HG02884 (cell line): ENCODE data around the gene WIZ.
"Not testable (repeated sequence)": the region's sequence is repeated elsewhere in the genome, so short reads cannot be mapped to it uniquely, and the experiment has no call there.

ENCODE experiments used
- ATAC-seq: cut with Tn5 transposase; IDR thresholded peaks from one replicate; pipeline ENCODE4 v1.9.1; 2021; ENCODE audit warnings: mild to moderate bottlenecking, moderate library complexity; ENCODE audit not compliant: unreplicated experiment

Gene WIZ, protein sequence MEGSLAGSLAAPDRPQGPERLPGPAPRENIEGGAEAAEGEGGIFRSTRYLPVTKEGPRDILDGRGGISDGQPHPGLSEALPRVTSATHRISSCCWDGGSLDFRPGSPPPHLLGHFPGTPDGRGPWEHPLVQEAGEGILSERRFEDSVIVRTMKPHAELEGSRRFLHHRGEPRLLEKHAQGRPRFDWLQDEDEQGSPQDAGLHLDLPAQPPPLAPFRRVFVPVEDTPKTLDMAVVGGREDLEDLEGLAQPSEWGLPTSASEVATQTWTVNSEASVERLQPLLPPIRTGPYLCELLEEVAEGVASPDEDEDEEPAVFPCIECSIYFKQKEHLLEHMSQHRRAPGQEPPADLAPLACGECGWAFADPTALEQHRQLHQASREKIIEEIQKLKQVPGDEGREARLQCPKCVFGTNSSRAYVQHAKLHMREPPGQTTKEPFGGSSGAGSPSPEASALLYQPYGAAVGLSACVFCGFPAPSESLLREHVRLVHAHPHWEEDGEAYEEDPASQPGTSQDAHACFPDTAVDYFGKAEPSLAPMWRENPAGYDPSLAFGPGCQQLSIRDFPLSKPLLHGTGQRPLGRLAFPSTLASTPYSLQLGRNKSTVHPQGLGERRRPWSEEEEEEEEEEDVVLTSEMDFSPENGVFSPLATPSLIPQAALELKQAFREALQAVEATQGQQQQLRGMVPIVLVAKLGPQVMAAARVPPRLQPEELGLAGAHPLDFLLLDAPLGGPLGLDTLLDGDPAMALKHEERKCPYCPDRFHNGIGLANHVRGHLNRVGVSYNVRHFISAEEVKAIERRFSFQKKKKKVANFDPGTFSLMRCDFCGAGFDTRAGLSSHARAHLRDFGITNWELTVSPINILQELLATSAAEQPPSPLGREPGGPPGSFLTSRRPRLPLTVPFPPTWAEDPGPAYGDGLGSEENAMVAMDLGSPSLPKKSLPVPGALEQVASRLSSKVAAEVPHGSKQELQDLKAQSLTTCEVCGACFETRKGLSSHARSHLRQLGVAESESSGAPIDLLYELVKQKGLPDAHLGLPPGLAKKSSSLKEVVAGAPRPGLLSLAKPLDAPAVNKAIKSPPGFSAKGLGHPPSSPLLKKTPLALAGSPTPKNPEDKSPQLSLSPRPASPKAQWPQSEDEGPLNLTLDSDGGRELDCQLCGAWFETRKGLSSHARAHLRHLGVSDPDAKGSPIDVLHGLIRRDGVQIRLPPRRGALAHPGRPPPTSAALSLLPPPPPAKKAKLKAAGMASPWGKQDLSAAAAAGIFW (N-terminal part only)

DNA sequence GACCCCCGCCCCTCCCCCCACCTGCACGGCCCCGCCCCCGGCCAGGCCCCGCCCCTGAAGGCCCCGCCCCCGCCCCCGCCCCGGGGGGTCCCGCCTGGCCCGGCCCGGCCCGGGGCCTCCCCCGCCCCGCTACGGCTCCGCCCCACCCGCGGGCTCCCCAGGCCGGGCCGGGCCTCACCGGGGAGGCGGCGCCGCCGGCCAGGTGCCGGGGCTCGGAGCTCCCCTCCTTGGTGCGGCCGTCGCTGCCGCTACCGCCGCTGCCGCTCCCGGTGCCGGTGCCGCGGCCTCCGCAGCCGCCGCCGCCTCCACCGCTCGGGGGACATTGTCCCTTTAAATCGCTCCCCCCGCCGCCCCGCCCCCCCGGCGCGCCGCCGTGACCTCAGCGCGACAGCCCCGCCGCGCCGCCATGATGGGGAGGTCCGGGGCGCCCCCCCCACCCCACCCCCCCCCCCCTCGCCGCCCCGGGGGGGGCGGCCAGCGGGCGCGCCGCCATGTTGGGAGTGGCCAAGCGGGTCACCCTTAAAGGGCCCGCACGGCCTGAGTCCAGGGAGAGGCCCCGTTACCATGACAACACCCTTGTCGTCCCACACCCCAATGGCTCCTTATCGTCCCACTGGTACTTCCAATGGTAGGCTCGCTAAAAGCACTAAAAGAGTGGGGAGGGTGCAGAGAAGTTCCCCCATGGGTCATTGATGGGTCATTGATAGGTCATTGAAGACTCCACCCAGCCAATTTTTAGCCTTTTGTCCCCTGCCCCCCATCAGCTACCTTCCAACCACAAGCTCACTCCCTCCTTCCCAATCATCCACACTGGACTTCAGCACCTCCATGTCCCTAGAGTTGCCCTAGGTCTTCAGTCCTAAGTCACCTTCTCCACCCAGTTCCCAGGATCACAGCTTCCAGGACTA lies at the start of gene WIZ:
Gene WIZ (minus strand): TSS at position 337 of the 908 bp plus-strand sequence. CDS start 1,649 bp downstream, outside the sequence.
- no peak for ATAC-seq

DNA sequence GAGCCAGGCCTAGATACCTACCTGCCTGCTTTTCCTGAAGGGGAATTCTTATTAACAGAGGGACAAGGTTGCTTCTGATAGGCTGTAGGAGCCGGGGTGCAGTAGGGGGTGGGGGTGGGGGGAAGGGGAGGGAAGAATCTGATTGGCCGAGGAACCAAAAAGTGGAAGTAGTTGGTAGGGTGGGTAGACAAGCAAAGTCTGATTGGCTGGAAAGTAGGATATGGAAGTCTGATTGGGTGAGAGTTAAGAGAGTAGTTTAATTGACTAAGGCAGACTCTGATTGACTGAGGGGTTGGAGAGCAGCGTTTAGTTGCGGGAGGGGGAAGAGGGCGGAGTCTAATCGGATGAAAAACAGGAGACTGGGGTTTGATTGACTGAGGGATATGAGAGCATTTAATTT lies 49.2 kb upstream of the WIZ start:
- ATAC-seq, result no peak

DNA sequence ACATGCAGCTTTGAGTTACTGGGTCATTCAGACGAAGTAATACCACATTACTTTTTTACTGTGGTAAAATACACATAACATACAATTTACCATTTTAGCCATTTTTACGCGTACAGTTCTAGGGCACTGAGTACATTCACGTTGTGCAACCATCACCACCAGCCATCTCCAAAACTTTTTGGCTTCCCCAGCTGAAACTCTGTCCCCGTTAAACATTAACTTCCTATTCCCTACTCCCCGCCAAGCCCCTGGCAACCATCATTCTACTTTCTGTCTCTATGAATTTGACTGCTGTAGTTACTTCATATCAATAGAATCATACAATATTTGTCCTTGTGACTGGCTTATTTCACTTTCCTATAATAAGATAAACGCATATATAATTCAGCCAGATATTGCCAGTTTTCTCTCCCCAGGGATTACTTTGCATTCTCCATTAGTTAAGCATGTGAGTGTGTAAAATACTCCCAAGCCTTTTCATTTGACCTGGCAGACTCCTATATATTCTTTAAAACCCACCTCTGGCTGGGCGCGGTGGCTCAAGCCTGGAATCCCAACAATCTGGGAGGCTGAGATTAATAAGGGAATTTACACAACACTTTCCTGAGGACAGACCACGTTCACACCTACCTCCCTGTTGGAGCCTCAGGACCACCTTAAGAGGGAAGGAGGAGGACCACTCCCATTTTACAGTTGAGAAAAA lies 48.6 kb upstream of the WIZ start:
- ATAC-seq, result no peak

DNA sequence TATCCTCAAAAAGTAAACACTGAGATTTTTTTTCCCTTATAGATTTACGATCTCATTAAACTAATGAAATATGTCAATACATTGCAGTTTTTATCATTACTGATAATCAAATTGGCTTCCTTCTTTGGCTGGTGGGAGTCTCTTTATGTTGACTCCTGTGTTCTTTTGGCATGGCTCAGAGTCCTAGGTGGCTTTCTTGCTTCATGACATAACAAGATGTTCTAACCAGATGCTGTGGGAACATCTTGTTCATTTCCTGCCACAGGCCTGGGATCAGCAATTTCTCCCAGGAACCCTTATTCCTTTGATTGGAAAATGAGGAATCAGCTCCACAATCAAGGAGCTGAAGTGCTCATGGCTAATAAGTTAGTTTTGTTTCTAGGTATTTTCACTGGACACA lies 45.4 kb upstream of the WIZ start:
- no peak for ATAC-seq

DNA sequence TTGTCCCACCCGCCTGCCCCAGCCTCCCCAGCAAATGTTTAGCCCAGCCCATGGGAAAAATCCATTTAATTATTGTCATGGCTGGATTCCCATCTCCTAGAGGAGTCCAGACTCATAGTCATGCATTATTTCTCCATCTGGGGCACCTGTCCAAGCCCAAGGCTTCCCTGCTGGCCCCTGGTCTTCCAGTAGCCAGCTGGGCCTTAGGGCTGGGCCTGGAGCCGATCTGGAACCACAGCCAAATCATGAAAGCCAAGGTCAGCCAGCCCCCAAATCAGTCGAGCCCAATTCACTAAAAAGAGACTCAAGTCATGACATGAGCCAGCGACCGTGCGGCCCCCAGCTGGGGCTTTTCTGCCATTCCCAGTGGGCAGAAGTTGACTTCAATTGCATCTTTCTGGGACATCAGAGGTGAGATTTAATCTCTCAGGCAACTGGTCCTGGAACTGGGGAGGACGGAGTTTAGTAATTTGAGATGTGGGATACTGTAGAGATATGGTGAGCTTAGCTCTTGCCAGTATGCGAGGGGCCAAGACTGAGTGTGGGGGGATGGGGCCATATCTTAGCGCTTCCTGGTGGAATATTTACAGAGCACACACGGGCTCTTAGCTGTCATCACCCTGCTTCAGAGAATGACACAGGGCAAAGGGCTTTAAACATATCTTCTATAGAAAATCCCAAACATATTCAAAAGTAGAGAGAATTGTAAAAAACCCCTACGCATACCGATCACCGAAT lies 38.9 kb upstream of the WIZ start:
- ATAC-seq, result no peak

DNA sequence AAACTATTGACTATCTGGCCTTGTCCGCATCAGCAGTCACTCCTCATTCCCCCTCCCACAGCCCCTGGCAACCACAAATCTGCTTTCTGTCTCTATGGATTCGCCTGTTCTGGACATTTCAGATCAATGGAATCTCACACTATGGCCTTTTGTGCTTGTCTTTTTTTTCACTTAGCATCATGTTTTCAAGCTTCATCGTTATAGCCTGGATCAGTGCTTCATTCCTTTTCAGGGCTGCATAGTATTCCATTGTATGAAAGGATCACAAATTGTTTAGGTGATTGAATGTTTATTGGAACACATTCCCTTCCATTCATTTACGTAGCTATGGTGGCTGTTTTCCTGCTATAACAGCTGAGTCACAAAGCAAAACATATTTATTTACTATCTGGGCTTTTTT lies 37.3 kb upstream of the WIZ start:
- ATAC-seq, result no peak

DNA sequence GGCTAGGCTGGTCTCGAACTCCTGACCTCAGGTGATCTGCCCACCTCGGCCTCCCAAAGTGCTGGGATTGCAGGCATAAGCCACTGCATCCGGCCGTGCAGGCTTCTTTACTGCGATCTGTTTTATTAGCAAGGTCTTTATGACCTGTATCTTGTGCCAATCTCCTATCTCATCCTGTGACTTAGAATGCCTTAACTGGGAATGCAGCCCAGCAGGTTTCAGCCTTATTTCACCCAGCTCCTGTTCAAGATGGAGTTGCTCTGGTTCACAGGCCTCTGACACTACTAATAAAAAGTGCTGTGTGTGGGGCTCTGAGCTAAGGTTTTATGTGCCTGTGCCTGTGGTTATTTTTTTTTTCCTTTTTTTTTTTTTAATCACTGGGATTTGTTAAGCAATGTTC lies 36.0 kb upstream of the WIZ start:
- not testable (repeated sequence) for ATAC-seq

DNA sequence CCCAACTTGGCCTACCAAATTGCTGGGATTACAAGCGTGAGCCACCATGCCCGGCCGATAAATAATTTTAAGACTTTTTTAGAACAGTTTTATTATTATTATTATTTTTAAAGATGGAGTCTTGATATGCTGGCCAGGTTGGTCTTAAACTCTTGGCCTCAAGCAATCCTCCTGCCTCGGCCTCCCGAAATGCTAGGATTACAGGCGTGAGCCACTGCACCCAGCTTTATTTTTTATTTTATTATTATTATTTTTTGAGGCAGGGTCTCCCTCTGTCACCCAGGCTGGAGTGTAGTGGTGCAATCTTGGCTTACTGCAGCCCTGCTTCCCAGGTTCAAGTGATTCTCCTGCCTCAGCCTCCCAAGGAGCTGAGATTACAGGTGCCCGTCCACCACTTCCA lies 31.2 kb upstream of the WIZ start:
- ATAC-seq, result not testable (repeated sequence)

DNA sequence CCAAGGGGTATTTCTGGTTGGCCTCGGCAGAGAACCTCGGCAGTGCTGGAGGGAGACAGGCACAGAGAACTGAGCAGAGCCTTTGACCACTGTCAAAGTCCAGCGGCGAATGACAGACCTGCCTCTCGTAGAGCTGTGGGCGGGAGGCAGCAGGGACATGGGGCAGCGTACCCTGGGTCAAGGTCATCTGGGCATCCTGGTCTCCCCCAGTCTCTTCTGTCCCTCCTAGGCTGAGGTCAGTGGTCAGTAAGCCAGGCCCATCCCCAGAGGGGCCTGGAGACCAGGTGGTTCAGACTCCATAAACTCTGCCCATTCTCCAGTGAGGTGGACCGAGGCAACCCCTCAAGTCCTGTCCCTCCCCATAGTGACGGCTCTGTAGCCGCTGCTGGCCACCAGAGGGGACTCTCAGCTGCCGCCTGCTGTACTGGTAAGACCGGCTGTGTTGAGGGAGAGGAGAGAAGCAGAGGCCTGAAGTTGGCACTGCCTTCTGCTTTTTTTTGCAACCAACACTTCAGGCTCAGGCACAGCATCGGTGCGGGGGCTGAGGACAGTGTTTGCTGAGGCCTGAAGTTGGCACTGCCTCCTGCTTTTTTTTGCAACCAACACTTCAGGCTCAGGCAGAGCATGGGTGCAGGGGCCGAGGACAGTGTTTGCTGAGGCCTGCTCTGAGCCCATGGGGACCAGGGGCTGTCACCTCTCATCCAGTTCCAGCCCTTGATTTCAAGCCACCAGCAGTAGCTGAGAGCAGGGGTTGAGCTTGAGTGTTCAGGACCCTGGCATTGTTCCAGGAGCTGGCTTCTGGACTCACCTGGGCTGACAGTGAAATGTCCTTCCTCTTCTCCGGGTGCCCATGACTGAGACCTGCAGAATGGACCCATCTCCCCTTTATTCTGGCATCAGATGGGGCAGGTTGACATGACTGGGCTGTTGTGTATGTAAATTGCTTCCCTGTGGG lies 29.9 kb upstream of the WIZ start, which contains the start of gene PGLYRP2:
Gene PGLYRP2 (minus strand): TSS at position 111 of the 955 bp plus-strand sequence. CDS start 130 bp downstream, outside the sequence.
- no peak for ATAC-seq

DNA sequence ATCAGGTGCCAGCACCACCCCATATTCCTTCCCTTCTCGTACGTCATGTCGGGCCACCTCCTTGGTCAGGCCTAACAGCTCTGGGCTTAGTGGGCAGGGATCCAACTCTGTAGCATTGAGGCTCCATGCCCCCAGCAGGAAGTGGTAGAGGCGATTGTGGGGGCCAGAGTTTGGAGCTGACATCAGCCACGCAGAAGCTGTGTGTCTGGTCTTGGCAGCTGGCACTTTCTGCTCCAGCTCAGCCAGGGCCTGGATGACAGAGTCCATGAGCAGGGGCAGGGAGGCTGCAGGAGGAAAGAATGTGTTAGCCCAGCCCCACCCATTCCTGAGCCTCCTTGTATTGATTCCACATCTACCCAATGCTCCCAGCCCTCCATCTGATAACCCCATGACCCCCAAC lies 26.6 kb upstream of the WIZ start:
- no peak for ATAC-seq

DNA sequence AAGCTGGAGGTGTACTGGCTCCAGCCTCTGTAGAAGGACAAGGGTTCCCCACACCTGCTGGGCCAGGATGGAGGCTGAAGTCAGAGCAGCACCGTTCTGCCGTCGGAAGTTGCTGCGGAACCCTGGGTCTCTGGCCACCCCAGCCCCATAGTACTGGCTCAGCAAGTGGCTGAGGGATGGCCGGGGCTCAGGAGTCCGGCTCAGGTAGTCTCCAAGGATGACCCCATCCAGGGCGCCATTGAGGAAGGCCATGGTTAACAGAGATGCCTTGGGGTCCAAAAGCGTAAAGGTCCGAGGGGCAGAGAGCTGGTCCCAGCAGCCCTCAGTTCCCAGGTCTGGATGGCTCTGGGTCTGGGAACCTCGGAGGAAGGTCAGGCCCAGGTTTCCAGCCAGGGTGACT lies 25.9 kb upstream of the WIZ start:
- ATAC-seq, result no peak

DNA sequence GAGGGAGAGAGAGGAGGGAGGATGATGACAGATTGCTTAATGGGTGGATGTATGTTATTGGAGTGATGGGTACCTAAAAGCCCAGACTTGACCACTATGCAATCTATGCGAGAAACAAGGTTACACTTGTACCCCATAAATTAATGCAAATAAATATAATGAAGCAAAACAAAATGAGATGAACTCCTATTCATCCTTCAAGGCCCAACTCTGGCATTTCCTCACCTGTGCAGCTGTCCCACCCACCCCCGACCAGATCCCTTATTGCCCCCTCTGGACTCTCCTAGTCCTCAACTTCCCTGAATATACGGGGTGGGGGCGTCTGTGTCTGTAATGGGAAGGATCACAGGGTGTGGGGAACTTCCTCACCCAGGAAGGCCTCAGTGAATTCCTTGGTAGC lies 25.4 kb upstream of the WIZ start:
- ATAC-seq, result no peak

DNA sequence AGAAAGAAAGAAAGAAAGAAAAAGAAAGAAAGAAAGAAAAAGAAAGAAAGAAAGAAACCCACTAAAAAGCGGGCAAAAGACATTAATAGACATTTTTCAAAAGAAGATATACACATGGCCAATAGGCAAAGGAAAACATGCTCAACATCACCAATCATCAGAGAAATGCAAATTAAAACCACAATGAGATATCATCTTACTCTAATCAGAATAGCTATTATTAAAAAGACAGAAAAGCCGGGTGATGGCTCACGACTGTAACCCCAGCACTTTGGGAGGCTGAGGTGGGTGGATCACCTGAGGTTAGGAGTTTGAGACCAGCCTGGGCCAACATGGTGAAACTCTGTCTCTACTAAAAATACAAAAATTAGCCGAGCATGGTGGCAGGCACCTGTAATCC lies 24.1 kb upstream of the WIZ start:
- not testable (repeated sequence) for ATAC-seq

DNA sequence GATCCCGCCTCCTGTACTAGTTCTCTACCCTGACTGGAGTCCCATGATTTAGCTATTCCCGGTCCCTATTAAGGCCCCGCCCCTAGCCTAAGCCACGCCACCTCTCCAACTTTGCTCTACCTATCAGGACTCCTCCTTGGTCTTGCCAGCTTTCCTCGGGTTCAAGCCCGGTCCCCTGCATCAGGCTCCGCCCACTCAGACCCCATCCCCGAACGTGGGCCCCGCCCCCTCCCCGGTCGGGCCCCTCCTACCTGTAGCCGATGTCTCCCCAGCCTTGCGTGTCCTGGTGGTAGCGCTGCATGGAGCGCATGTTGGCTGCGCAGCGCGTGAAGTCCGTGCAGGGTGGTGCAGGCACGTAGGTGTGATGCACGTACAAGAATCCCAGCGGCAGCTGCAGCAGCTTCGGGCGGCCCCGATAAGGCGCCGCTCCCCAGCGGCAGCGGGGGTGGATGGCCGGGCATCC lies 21.9 kb upstream of the WIZ start:
- no peak for ATAC-seq

DNA sequence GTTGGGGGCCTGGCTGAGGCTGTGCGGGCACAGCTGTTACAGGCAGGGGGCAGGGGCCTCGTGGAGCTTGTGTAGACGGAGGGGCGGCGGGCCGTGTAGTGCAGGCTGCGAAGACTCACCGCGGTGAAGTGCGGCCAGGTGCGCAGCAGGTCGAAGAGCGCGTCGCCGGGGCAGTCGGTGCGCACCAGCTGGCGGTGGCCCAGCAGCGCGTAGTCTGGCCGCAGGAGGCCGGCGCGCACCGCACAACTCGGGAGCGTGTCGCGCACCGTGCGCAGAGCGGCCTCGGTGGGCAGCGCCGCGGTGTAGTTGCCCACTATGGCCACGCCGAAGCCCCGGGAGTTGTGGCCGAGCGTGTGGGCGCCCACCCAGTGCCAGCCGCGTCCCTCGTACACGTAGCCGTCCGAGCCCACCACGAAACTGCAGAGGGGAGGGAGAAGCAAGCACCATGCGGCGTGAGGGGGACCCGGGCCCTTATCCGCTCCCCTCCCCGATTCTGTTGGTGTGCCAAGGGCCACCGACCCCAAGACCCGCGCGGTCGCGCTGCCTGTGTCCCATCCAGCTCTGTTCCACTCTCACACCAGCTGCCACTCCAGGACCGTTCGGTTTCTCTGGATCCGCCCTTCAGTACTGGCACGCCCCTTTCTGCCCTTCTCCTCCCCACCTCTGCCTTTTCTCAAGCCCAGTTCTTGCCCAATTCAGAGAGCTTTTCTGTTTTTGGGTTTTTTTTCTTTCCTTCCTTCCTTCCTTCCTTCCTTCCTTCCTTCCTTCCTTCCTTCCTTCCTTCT lies 19.9 kb upstream of the WIZ start:
- ATAC-seq, result no peak

DNA sequence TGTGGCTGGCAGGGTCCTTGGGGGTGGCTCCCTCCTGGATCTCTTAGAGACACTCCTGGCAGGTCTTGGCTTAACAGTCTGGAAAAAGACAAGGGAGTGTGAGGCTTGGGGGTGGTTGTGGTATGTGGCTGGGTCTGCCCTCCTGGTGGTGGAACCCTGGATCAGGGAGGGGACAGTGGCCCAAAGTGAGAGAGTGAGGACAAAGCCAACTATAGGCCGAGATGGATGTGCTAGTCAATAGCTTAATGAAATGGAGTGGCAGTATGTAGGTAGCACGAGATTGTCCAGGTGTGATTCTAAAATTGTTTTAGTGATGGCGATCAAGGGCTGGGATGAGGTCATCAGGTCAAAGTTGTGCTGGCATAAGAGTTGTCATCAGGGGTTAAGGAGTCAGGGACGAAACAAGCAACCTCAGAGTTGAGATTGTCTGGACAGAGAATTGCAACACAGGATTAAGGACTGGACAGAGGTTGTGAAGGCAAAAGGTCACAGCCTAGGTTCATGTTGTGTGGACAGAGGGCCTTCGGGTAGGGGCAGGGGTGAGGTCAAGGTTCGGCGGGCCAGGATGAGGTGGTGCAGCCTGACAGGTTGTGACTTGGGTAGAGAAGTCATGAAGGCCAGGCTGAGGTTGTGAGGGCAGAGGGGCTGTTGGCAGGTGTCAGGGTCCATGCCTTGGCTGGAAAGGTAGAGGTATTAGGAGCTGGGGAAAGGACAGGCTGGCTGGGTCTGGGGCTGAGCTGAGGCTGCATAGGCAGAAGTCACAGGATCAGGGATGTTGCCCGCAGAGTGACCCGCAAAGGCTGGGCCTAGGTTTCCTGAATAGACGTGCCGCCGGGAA lies 19.1 kb upstream of the WIZ start:
- ATAC-seq, result no peak
